Measurements from ENCODE around the gene DZIP1L. TPM values are rescaled to one million over a fixed set of nuclear protein-coding genes. Genes with fewer than 3 reads are reported as not detected.

DZIP1L gene
- total RNA-seq, 2 donors from 2014 or later, result 0.23 to 0.46 TPM

- no peak overlapping the region for H3K4me3 Mint-ChIP-seq
- H3K27me3 Mint-ChIP-seq (ENCODE audit: low read depth), result peaks cover 63% of the 10 kb centered on the region
- ATAC-seq (replicated peaks in 1 of 2) (no peak), DNase-seq (no peak)
- no peaks in the 10 kb centered on the region for H3K36me3 Mint-ChIP-seq (ENCODE audit: insufficient read depth in 2 of 2)
- H3K4me1 Mint-ChIP-seq (ENCODE audit: low read depth), result no peaks in the 10 kb centered on the region
- H3K9me3 Mint-ChIP-seq, result no peaks in the 10 kb centered on the region
- H3K27ac Mint-ChIP-seq, result no peak overlapping the region
These were observed 58.0 kb downstream of the DZIP1L start for GRCh38 chr3:138057384-138057783.

- Mint-ChIP-seq H3K27ac (no peak overlapping the region), H3K27me3 (ENCODE audit: low read depth) (peaks cover 62% of the 10 kb centered on the region), H3K9me3 (no peaks in the 10 kb centered on the region), H3K36me3 (ENCODE audit: insufficient read depth in 2 of 2) (no peaks in the 10 kb centered on the region), H3K4me3 (no peak overlapping the region), H3K4me1 (ENCODE audit: low read depth) (no peaks in the 10 kb centered on the region)
- ATAC-seq (replicated peaks in 1 of 2) (no peak), DNase-seq (no peak)
These were observed 61.4 kb downstream of the DZIP1L start for GRCh38 chr3:138054057-138054456.

GRCh38 chr3:138051947-138052802, 63.2 kb downstream of the DZIP1L start:
- Mint-ChIP-seq H3K4me3 (no peak overlapping the region), H3K27ac (no peak overlapping the region), H3K4me1 (ENCODE audit: low read depth) (peaks cover 1% of the 10 kb centered on the region), H3K36me3 (ENCODE audit: insufficient read depth in 2 of 2) (no peaks in the 10 kb centered on the region), H3K27me3 (ENCODE audit: low read depth) (peaks cover 52% of the 10 kb centered on the region), H3K9me3 (no peaks in the 10 kb centered on the region)
- ATAC-seq (replicated peaks in 1 of 2), result peak; percentile 54 to 62
- DNase-seq, result peak; percentile 37 to 40

GRCh38 chr3:138049157-138049919, 66.1 kb downstream of the DZIP1L start:
- Mint-ChIP-seq H3K4me3 (no peak overlapping the region), H3K9me3 (no peaks in the 10 kb centered on the region), H3K36me3 (ENCODE audit: insufficient read depth in 2 of 2) (no peaks in the 10 kb centered on the region), H3K4me1 (ENCODE audit: low read depth) (peaks cover 6% of the 10 kb centered on the region), H3K27me3 (ENCODE audit: low read depth) (peaks cover 46% of the 10 kb centered on the region), H3K27ac (no peak overlapping the region)
- DNase-seq, result no peak
- ATAC-seq (replicated peaks in 1 of 2), result no peak

- Mint-ChIP-seq H3K4me1 (ENCODE audit: low read depth) (peaks cover 6% of the 10 kb centered on the region), H3K4me3 (no peak overlapping the region), H3K27me3 (ENCODE audit: low read depth) (peaks cover 42% of the 10 kb centered on the region), H3K9me3 (no peaks in the 10 kb centered on the region), H3K36me3 (ENCODE audit: insufficient read depth in 2 of 2) (no peaks in the 10 kb centered on the region), H3K27ac (no peak overlapping the region)
- no peak for DNase-seq
- no peak for ATAC-seq (replicated peaks in 1 of 2)
These were observed 67.7 kb downstream of the DZIP1L start for GRCh38 chr3:138047596-138048158.

- Mint-ChIP-seq H3K4me1 (ENCODE audit: low read depth) (peaks cover 6% of the 10 kb centered on the region), H3K36me3 (ENCODE audit: insufficient read depth in 2 of 2) (no peaks in the 10 kb centered on the region), H3K27ac (no peak overlapping the region), H3K9me3 (no peaks in the 10 kb centered on the region), H3K27me3 (ENCODE audit: low read depth) (peaks cover 40% of the 10 kb centered on the region), H3K4me3 (no peak overlapping the region)
- ATAC-seq (replicated peaks in 1 of 2), result peak; percentile 90 to 94
- DNase-seq, result peak in 1 of 2 donors; percentile 29
These were observed 68.5 kb downstream of the DZIP1L start for GRCh38 chr3:138046955-138047354.

GRCh38 chr3:138046085-138046484, 69.3 kb downstream of the DZIP1L start:
- Mint-ChIP-seq H3K4me3 (no peak overlapping the region), H3K9me3 (no peaks in the 10 kb centered on the region), H3K27me3 (ENCODE audit: low read depth) (peaks cover 39% of the 10 kb centered on the region), H3K36me3 (ENCODE audit: insufficient read depth in 2 of 2) (no peaks in the 10 kb centered on the region), H3K27ac (no peak overlapping the region), H3K4me1 (ENCODE audit: low read depth) (peaks cover 6% of the 10 kb centered on the region)
- ATAC-seq (replicated peaks in 1 of 2) (no peak), DNase-seq (no peak)

- peaks cover 46% of the 10 kb centered on the region for H3K27me3 Mint-ChIP-seq (ENCODE audit: low read depth)
- H3K27ac Mint-ChIP-seq, result no peak overlapping the region
- H3K4me1 Mint-ChIP-seq (ENCODE audit: low read depth), result peaks cover 6% of the 10 kb centered on the region
- no peaks in the 10 kb centered on the region for H3K36me3 Mint-ChIP-seq (ENCODE audit: insufficient read depth in 2 of 2)
- DNase-seq, result no peak
- H3K4me3 Mint-ChIP-seq, result no peak overlapping the region
- ATAC-seq (replicated peaks in 1 of 2), result no peak
- no peaks in the 10 kb centered on the region for H3K9me3 Mint-ChIP-seq
These were observed 72.0 kb downstream of the DZIP1L start for GRCh38 chr3:138043266-138044029.

- no peak for DNase-seq
- Mint-ChIP-seq H3K27ac (no peak overlapping the region), H3K4me1 (ENCODE audit: low read depth) (peaks cover 4% of the 10 kb centered on the region), H3K27me3 (ENCODE audit: low read depth) (peaks cover 44% of the 10 kb centered on the region), H3K36me3 (ENCODE audit: insufficient read depth in 2 of 2) (no peaks in the 10 kb centered on the region), H3K9me3 (no peaks in the 10 kb centered on the region), H3K4me3 (no peak overlapping the region)
- ATAC-seq (replicated peaks in 1 of 2), result no peak
These were observed 73.4 kb downstream of the DZIP1L start for GRCh38 chr3:138042043-138042442.

GRCh38 chr3:138038725-138039462, 76.5 kb downstream of the DZIP1L start:
- Mint-ChIP-seq H3K27ac (no peak overlapping the region), H3K27me3 (ENCODE audit: low read depth) (peaks cover 24% of the 10 kb centered on the region), H3K4me3 (no peak overlapping the region), H3K36me3 (ENCODE audit: insufficient read depth in 2 of 2) (no peaks in the 10 kb centered on the region), H3K9me3 (no peaks in the 10 kb centered on the region), H3K4me1 (ENCODE audit: low read depth) (no peaks in the 10 kb centered on the region)
- ATAC-seq (replicated peaks in 1 of 2), result no peak
- DNase-seq, result no peak

GRCh38 chr3:138036572-138036971, 78.8 kb downstream of the DZIP1L start:
- no peak for DNase-seq
- no peak overlapping the region for H3K4me3 Mint-ChIP-seq
- peaks cover 25% of the 10 kb centered on the region for H3K27me3 Mint-ChIP-seq (ENCODE audit: low read depth)
- no peaks in the 10 kb centered on the region for H3K36me3 Mint-ChIP-seq (ENCODE audit: insufficient read depth in 2 of 2)
- no peak for ATAC-seq (replicated peaks in 1 of 2)
- no peaks in the 10 kb centered on the region for H3K4me1 Mint-ChIP-seq (ENCODE audit: low read depth)
- no peak overlapping the region for H3K27ac Mint-ChIP-seq
- no peaks in the 10 kb centered on the region for H3K9me3 Mint-ChIP-seq

- H3K4me1 Mint-ChIP-seq (ENCODE audit: low read depth), result no peaks in the 10 kb centered on the region
These were observed 80.5 kb downstream of the DZIP1L start for GRCh38 chr3:138034918-138035317.

More at GRCh38 chr3:138034918-138035317, 80.5 kb downstream of the DZIP1L start:
- DNase-seq (no peak), ATAC-seq (replicated peaks in 1 of 2) (no peak)
- Mint-ChIP-seq H3K36me3 (ENCODE audit: insufficient read depth in 2 of 2) (no peaks in the 10 kb centered on the region), H3K4me3 (no peak overlapping the region), H3K9me3 (no peaks in the 10 kb centered on the region), H3K27me3 (ENCODE audit: low read depth) (peaks cover 13% of the 10 kb centered on the region), H3K27ac (no peak overlapping the region)

All from activated T-cell treated with anti-CD3 and anti-CD28 coated beads, Interleukin-2, amount 50 U/mL, for 72 hours (primary cell).